GM18526 (cell line): Measurements from ENCODE around the gene KCMF1.

ENCODE experiments used
- POLR2A ChIP-seq: IDR thresholded peaks from 3 replicates; pipeline ENCODE4 v1.6.1; 2011; ENCODE audit not compliant: insufficient read length; ENCODE audit errors: extremely low read depth

KCMF1 gene

GRCh38 chr2:84999553-84999955, 28.6 kb downstream of the KCMF1 start:
- no peak for TF ChIP-seq POLR2A

GRCh38 chr2:85001595-85001994, 30.6 kb downstream of the KCMF1 start:
- no peak for TF ChIP-seq POLR2A

GRCh38 chr2:85002534-85002933, 31.6 kb downstream of the KCMF1 start:
- no peak for TF ChIP-seq POLR2A

DNA sequence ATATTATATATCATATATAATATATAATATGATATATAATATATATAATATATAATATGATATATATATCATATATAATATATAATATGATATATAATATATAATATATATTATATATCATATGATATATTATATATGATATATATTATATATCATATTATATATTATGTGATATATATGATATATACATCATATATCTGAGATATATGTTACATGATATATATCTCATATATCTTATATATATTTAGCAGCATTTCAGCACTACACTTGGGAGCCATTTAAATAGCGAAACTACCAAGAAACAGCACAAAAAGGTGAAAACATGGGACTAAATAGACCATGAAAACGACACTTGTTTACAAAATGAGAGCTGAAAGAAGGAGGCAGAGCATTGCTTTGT, 37.3 kb downstream of the KCMF1 start:
- no peak for TF ChIP-seq POLR2A

DNA sequence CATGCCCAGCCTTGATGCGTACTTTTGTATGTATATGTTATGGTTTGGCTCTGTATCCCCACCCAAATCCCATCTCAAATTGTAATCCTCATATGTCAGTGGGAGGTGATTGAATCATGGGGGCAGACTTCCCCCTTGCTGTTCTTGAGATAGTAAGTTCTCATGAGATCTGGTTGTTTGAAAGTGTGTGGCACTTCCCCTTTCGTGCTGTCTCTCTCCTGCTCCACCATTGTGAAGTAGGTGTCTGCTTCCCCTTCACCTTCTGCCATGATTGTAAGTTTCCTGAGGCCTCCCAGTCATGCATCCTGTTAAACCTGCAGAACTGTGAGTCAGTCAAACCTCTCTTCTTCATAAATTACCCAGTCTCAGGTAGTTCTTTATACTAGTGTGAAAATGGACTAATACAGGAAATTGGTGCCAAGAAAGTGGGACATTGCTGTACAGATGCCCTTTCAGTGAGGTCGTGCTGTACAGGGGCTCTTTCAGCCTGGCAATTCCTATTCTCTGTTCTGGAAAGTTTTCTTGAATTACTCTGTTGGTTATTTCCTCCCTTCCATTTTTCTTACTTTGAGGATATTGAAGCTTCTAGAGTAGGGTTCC, 38.2 kb downstream of the KCMF1 start:
- TF ChIP-seq POLR2A: no peak

DNA sequence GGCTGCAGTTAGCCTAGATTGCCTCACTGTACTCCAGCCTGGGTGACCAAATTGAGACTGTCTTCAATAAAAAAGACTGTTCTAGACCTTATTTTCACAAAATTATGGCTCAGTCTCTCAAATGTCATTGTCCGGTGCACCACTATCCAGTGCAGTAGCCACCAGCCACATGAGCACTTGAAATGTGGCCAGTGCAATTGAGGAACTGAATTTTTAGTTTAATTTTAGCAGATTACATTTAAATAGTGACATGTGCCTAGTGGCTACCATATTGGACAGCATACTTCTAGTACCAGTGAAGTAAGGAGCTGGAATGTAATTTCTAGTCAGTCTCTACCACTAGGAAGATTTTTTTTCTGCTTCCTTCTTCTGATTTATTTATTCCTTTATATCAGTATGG, 39.4 kb downstream of the KCMF1 start:
- no peak for TF ChIP-seq POLR2A

DNA sequence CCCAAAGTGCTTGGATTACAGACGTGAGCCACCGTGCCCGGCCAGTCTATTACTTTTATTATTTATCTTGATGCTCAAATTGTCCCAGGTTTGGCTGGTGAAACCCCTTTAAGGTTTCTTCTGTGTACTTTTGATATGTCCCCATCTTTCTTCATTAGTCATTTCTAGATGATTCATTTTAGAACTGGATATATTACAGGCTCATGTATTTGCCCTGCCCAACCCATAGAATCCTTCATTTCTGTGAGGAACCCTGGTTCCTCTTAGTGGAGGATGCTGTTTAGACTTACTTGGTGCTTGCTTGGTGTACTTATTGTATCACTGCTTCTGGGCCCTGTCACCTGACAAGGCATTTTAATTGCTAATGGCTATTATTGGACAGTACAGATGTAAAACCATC, 40.1 kb downstream of the KCMF1 start:
- TF ChIP-seq POLR2A: no peak

GRCh38 chr2:85011747-85012146, 40.8 kb downstream of the KCMF1 start:
- TF ChIP-seq POLR2A: no peak

- no peak for TF ChIP-seq POLR2A
Observed at GRCh38 chr2:85012431-85012830, 41.5 kb downstream of the KCMF1 start.

GRCh38 chr2:85012855-85013254, 41.9 kb downstream of the KCMF1 start:
- TF ChIP-seq POLR2A: no peak

DNA sequence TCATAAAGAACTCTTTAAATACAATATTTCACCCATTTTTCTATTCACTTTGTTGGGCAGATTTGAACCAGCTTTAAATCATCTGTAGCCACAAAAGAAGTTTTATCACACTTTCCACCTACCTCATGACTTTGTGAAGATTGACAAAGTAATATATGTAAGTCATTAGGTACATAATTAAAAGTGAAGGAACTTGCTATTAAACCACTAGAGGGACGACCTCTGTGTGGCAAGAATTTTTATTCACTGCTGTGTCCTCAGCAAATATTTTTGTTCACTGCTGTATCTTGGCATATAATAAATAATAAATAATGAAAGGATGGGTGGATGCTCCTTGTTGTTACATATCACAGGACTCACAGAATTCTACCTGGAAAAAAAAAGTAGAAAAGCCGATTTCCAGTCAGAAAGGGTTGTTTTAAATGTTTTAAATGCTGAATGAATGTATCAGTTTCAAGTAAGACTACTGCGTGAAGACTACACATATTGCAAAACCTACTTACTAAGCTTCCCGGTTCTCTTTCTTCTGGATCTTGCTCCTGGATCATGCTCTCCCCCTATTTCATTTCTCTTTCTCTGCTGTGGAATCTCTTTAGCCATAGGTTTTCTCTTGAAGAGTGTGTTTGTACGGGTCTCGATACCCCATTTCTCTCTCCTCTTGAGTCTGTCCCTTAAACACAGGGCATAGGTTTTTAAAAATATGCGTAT, 44.8 kb downstream of the KCMF1 start:
- TF ChIP-seq POLR2A: no peak

DNA sequence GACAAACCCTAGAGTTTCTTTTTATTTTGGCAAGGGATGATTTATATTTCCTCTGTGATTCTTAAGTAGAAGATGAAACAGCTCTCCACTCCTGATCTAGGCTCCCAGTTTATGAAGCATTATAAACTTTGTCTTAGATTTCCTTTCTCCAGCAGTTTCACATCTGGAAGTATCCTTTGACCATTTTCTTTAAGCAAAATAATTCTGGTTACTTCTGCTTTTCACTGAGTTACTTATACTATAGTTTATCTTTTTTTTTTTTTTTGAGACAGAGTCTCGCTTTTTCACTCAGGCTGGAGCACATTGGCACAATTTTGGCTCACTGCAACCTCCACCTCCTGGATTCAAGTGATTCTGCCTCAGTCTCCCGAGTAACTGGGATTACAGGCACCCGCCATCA, 45.5 kb downstream of the KCMF1 start:
- no peak for TF ChIP-seq POLR2A

GRCh38 chr2:85017411-85018048, 46.6 kb downstream of the KCMF1 start:
- TF ChIP-seq POLR2A: no peak

GRCh38 chr2:85018049-85018447, 47.1 kb downstream of the KCMF1 start:
- TF ChIP-seq POLR2A: no peak

- TF ChIP-seq POLR2A: no peak
Observed at GRCh38 chr2:85019121-85019520, 48.2 kb downstream of the KCMF1 start.

DNA sequence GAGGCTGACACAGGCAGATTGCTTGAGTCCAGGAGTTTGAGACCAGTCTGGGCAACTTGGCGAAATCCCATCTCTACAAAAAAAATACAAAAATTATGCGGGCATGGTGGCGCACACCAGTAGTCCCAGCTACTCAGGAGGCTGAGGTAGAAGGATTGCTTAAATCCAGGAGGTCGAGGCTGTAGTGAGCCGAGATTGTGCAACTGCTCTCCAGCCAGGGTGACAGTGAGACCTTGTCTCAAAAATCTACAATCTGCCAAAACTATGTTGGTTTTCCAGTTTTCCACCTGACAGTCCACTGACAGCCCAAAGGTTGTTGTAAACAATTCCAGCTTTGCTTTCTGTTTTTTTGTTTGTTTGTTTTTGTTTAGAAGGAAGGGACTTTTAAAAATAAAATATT, 51.3 kb downstream of the KCMF1 start:
- TF ChIP-seq POLR2A: no peak
